H1 (cell line): ENCODE measurements around the gene HNRNPM. TPM values are rescaled to one million over a fixed set of nuclear protein-coding genes. Genes with fewer than 3 reads are reported as not detected.

ENCODE experiments used
- BCL11A ChIP-seq, 2 experiments: IDR thresholded peaks; one replicate each; pipeline ENCODE4 v1.6.1; 2011; ENCODE audit warnings: low read depth in 2 of 2, low read length in 2 of 2, mild to moderate bottlenecking in 2 of 2
- FOSL1 ChIP-seq: IDR thresholded peaks from 2 replicates; pipeline ENCODE4 v1.6.1; 2011; ENCODE audit warnings: mild to moderate bottlenecking, low read depth, low read length, moderate library complexity; ENCODE audit not compliant: insufficient read depth
- JUND ChIP-seq: IDR thresholded peaks from 2 replicates; pipeline ENCODE4 v1.6.1; 2011; ENCODE audit warnings: mild to moderate bottlenecking, improper control_type of control experiment, low read length
- KDM5A ChIP-seq: fragments of 200-600 bp; IDR thresholded peaks from 2 replicates; pipeline ENCODE4 v1.7.1; 2012; ENCODE audit warnings: mild to moderate bottlenecking, low read length, inconsistent platforms, mixed read lengths
- POLR2A ChIP-seq, 2 experiments: IDR thresholded peaks; 1 replicate in 1 of 2; 2 replicates in 1 of 2; pipeline ENCODE4 v1.6.1; 2011; ENCODE audit warnings: low read depth in 2 of 2, low read length in 2 of 2, mild to moderate bottlenecking in 2 of 2; ENCODE audit errors: control extremely low read depth in 1 of 2
- RFX5 ChIP-seq: IDR thresholded peaks from 2 replicates; pipeline ENCODE4 v1.6.1; 2011; ENCODE audit warnings: low read depth, low read length, improper control_type of control experiment, borderline replicate concordance
- TEAD4 ChIP-seq: IDR thresholded peaks from 2 replicates; pipeline ENCODE4 v1.6.1; 2012; ENCODE audit warnings: low read depth, low read length, inconsistent platforms, mixed read lengths
- polyA plus RNA-seq, 7 experiments: library from polyadenylated mRNA; depleted of rRNA in 3 of 7; stranded (reverse) in 5 of 7; unstranded in 2 of 7; fragments of >200 nt in 5 of 7; fragments of 200-250 nt in 2 of 7; gene quantifications; 1 replicate in 5 of 7; 2 replicates in 1 of 7; 4 replicates in 1 of 7; pipeline versions ENCODE4 v1.2.1 to v1.2.3, GENCODE V29; 2011 to 2013; ENCODE audit warnings: missing spikeins in 2 of 7, mixed read lengths in 2 of 7
- total RNA-seq: library from RNA; stranded (reverse); fragmentation: NEBNext Ultra II Directional; extraction: Animal tissue kit (Norgen Biotek cat#: 25700); gene quantifications from 2 replicates; pipeline ENCODE4 v1.2.1, GENCODE V29; 2021
- TF ChIP-seq, protein P1 (sequence below): fragments of 300-600 bp; sonication (generic); IDR thresholded peaks from 2 replicates; pipeline ENCODE4 v1.7.1; 2012; ENCODE audit warnings: low read length, moderate library complexity, mild to moderate bottlenecking, inconsistent platforms; ENCODE audit not compliant: insufficient replicate concordance
- TF ChIP-seq, protein P2 (sequence below): IDR thresholded peaks from 2 replicates; pipeline ENCODE4 v1.6.1; 2012; ENCODE audit warnings: inconsistent platforms
- TF ChIP-seq, protein P3 (sequence below), 3 experiments: IDR thresholded peaks; 1 replicate in 2 of 3; 2 replicates in 1 of 3; pipeline versions ENCODE4 v1.5.1 to v1.6.1; 2011; ENCODE audit warnings: low read length in 3 of 3, mild to moderate bottlenecking in 3 of 3, inconsistent platforms in 2 of 3, low read depth in 1 of 3, moderate library complexity in 1 of 3; ENCODE audit not compliant: insufficient read depth in 1 of 3; ENCODE audit errors: control extremely low read depth in 1 of 3

HNRNPM gene
- total and polyA plus RNA-seq, 2 of the 8 experiments (the other 6 are each of a cell fraction or from before 2014, with no cell fraction given): 375 to 474 TPM

DNA sequence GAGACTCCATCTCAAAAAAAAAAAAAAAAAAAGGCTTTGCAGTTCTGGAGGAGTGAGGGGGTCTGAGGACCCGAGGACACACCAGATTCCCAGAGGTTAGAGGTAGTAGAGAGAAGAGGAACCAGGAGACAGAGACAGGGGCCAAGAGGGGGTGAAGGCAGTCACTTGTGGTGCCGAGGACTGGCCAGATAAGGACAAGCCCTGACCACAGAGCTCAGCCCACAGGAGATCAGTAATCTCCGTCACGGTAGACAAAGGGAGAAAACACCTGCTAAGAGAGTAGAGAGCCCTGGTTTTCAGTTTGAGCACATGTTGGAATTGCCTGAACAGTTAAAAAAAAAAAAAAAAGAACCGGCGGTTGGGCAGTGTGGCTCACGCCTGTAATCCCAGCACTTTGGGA is 59.4 kb downstream of the HNRNPM start (continued):
- TF ChIP-seq, protein P1, sequence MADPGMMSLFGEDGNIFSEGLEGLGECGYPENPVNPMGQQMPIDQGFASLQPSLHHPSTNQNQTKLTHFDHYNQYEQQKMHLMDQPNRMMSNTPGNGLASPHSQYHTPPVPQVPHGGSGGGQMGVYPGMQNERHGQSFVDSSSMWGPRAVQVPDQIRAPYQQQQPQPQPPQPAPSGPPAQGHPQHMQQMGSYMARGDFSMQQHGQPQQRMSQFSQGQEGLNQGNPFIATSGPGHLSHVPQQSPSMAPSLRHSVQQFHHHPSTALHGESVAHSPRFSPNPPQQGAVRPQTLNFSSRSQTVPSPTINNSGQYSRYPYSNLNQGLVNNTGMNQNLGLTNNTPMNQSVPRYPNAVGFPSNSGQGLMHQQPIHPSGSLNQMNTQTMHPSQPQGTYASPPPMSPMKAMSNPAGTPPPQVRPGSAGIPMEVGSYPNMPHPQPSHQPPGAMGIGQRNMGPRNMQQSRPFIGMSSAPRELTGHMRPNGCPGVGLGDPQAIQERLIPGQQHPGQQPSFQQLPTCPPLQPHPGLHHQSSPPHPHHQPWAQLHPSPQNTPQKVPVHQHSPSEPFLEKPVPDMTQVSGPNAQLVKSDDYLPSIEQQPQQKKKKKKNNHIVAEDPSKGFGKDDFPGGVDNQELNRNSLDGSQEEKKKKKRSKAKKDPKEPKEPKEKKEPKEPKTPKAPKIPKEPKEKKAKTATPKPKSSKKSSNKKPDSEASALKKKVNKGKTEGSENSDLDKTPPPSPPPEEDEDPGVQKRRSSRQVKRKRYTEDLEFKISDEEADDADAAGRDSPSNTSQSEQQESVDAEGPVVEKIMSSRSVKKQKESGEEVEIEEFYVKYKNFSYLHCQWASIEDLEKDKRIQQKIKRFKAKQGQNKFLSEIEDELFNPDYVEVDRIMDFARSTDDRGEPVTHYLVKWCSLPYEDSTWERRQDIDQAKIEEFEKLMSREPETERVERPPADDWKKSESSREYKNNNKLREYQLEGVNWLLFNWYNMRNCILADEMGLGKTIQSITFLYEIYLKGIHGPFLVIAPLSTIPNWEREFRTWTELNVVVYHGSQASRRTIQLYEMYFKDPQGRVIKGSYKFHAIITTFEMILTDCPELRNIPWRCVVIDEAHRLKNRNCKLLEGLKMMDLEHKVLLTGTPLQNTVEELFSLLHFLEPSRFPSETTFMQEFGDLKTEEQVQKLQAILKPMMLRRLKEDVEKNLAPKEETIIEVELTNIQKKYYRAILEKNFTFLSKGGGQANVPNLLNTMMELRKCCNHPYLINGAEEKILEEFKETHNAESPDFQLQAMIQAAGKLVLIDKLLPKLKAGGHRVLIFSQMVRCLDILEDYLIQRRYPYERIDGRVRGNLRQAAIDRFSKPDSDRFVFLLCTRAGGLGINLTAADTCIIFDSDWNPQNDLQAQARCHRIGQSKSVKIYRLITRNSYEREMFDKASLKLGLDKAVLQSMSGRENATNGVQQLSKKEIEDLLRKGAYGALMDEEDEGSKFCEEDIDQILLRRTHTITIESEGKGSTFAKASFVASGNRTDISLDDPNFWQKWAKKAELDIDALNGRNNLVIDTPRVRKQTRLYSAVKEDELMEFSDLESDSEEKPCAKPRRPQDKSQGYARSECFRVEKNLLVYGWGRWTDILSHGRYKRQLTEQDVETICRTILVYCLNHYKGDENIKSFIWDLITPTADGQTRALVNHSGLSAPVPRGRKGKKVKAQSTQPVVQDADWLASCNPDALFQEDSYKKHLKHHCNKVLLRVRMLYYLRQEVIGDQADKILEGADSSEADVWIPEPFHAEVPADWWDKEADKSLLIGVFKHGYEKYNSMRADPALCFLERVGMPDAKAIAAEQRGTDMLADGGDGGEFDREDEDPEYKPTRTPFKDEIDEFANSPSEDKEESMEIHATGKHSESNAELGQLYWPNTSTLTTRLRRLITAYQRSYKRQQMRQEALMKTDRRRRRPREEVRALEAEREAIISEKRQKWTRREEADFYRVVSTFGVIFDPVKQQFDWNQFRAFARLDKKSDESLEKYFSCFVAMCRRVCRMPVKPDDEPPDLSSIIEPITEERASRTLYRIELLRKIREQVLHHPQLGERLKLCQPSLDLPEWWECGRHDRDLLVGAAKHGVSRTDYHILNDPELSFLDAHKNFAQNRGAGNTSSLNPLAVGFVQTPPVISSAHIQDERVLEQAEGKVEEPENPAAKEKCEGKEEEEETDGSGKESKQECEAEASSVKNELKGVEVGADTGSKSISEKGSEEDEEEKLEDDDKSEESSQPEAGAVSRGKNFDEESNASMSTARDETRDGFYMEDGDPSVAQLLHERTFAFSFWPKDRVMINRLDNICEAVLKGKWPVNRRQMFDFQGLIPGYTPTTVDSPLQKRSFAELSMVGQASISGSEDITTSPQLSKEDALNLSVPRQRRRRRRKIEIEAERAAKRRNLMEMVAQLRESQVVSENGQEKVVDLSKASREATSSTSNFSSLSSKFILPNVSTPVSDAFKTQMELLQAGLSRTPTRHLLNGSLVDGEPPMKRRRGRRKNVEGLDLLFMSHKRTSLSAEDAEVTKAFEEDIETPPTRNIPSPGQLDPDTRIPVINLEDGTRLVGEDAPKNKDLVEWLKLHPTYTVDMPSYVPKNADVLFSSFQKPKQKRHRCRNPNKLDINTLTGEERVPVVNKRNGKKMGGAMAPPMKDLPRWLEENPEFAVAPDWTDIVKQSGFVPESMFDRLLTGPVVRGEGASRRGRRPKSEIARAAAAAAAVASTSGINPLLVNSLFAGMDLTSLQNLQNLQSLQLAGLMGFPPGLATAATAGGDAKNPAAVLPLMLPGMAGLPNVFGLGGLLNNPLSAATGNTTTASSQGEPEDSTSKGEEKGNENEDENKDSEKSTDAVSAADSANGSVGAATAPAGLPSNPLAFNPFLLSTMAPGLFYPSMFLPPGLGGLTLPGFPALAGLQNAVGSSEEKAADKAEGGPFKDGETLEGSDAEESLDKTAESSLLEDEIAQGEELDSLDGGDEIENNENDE: no peak
- no peak for TF ChIP-seq JUND
- no peak for TF ChIP-seq POLR2A (IDR thresholded peaks at IDR 0.05; ENCODE audit: control extremely low read depth in 1 of 2, low read depth in 2 of 2, low read length in 2 of 2)
- no peak for TF ChIP-seq RFX5
- TF ChIP-seq, protein P2, sequence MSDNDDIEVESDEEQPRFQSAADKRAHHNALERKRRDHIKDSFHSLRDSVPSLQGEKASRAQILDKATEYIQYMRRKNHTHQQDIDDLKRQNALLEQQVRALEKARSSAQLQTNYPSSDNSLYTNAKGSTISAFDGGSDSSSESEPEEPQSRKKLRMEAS: no peak
- TF ChIP-seq KDM5A: no peak
- TF ChIP-seq FOSL1: no peak
- TF ChIP-seq, protein P3, sequence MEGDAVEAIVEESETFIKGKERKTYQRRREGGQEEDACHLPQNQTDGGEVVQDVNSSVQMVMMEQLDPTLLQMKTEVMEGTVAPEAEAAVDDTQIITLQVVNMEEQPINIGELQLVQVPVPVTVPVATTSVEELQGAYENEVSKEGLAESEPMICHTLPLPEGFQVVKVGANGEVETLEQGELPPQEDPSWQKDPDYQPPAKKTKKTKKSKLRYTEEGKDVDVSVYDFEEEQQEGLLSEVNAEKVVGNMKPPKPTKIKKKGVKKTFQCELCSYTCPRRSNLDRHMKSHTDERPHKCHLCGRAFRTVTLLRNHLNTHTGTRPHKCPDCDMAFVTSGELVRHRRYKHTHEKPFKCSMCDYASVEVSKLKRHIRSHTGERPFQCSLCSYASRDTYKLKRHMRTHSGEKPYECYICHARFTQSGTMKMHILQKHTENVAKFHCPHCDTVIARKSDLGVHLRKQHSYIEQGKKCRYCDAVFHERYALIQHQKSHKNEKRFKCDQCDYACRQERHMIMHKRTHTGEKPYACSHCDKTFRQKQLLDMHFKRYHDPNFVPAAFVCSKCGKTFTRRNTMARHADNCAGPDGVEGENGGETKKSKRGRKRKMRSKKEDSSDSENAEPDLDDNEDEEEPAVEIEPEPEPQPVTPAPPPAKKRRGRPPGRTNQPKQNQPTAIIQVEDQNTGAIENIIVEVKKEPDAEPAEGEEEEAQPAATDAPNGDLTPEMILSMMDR (IDR thresholded peaks at IDR 0.05; ENCODE audit: control extremely low read depth in 1 of 3, insufficient read depth in 1 of 3, low read depth in 1 of 3, low read length in 3 of 3): no peak
- no peak for TF ChIP-seq BCL11A (IDR thresholded peaks at IDR 0.05; ENCODE audit: low read depth in 2 of 2, low read length in 2 of 2)
- no peak for TF ChIP-seq TEAD4
